ENCODE data around the gene ZFYVE28.

The ZFYVE28 gene

GRCh38 chr4:2352729-2353221 is 65.7 kb downstream of the ZFYVE28 start:
- TF ChIP-seq ZNF274 (IDR thresholded peaks at IDR 0.05; ENCODE audit: low read depth, low read length) (no peak), YY1 (IDR thresholded peaks at IDR 0.05; ENCODE audit: insufficient read depth, insufficient read length) (no peak), SUZ12 (IDR thresholded peaks at IDR 0.05; ENCODE audit: extremely low read depth, insufficient read depth, insufficient read length) (no peak)
- Histone ChIP-seq H3K9ac (ENCODE audit: insufficient read length, low read depth) (no peak overlapping the region), H3K27me3 (ENCODE audit: insufficient read depth, insufficient read length) (no peaks in the 10 kb centered on the region), H3K9me3 (ENCODE audit: insufficient read depth, low read length) (no peaks in the 10 kb centered on the region), H3K4me1 (ENCODE audit: insufficient read depth, insufficient read length) (peaks cover 15% of the 10 kb centered on the region), H3K4me3 (ENCODE audit: insufficient read length, low read depth) (no peak overlapping the region), H3K36me3 (ENCODE audit: insufficient read depth, insufficient read length, low read length) (no peaks in the 10 kb centered on the region)
- no peak for DNase-seq (ENCODE audit: low read depth, low spot score)

GRCh38 chr4:2352171-2352570 is 66.3 kb downstream of the ZFYVE28 start:
- H3K4me3 ChIP-seq (ENCODE audit: insufficient read length, low read depth), result no peak overlapping the region
- H3K4me1 ChIP-seq (ENCODE audit: insufficient read depth, insufficient read length), result peaks cover 11% of the 10 kb centered on the region
- no peak for TF ChIP-seq SUZ12 (IDR thresholded peaks at IDR 0.05; ENCODE audit: extremely low read depth, insufficient read depth, insufficient read length)
- H3K27me3 ChIP-seq (ENCODE audit: insufficient read depth, insufficient read length), result no peaks in the 10 kb centered on the region
- no peaks in the 10 kb centered on the region for H3K36me3 ChIP-seq (ENCODE audit: insufficient read depth, insufficient read length, low read length)
- no peak for DNase-seq (ENCODE audit: low read depth, low spot score)
- no peak overlapping the region for H3K9ac ChIP-seq (ENCODE audit: insufficient read length, low read depth)
- H3K9me3 ChIP-seq (ENCODE audit: insufficient read depth, low read length), result no peaks in the 10 kb centered on the region

- Histone ChIP-seq H3K9ac (ENCODE audit: insufficient read length, low read depth) (no peak overlapping the region), H3K9me3 (ENCODE audit: insufficient read depth, low read length) (no peaks in the 10 kb centered on the region), H3K4me3 (ENCODE audit: insufficient read length, low read depth) (no peak overlapping the region), H3K27me3 (ENCODE audit: insufficient read depth, insufficient read length) (no peaks in the 10 kb centered on the region), H3K4me1 (ENCODE audit: insufficient read depth, insufficient read length) (peaks cover 8% of the 10 kb centered on the region), H3K36me3 (ENCODE audit: insufficient read depth, insufficient read length, low read length) (no peaks in the 10 kb centered on the region)
- TF ChIP-seq SUZ12 (IDR thresholded peaks at IDR 0.05; ENCODE audit: extremely low read depth, insufficient read depth, insufficient read length) (no peak), YY1 (IDR thresholded peaks at IDR 0.05; ENCODE audit: insufficient read depth, insufficient read length) (no peak), ZNF274 (IDR thresholded peaks at IDR 0.05; ENCODE audit: low read depth, low read length) (no peak)
- DNase-seq (ENCODE audit: low read depth, low spot score), result no peak
Measured at GRCh38 chr4:2350982-2351381, 67.5 kb downstream of the ZFYVE28 start.

- no peak for DNase-seq (ENCODE audit: low read depth, low spot score)
- TF ChIP-seq YY1 (IDR thresholded peaks at IDR 0.05; ENCODE audit: insufficient read depth, insufficient read length), result no peak
- no peak for TF ChIP-seq ZNF274 (IDR thresholded peaks at IDR 0.05; ENCODE audit: low read depth, low read length)
- no peak for TF ChIP-seq SUZ12 (IDR thresholded peaks at IDR 0.05; ENCODE audit: extremely low read depth, insufficient read depth, insufficient read length)
- no peaks in the 10 kb centered on the region for H3K27me3 ChIP-seq (ENCODE audit: insufficient read depth, insufficient read length)
Measured at GRCh38 chr4:2348786-2349185, 69.7 kb downstream of the ZFYVE28 start.

GRCh38 chr4:2347190-2347589 is 71.3 kb downstream of the ZFYVE28 start:
- no peaks in the 10 kb centered on the region for H3K36me3 ChIP-seq (ENCODE audit: insufficient read depth, insufficient read length, low read length)
- no peak for DNase-seq (ENCODE audit: low read depth, low spot score)
- no peaks in the 10 kb centered on the region for H3K4me1 ChIP-seq (ENCODE audit: insufficient read depth, insufficient read length)
- H3K27me3 ChIP-seq (ENCODE audit: insufficient read depth, insufficient read length), result no peaks in the 10 kb centered on the region
- no peak overlapping the region for H3K9ac ChIP-seq (ENCODE audit: insufficient read length, low read depth)
- H3K9me3 ChIP-seq (ENCODE audit: insufficient read depth, low read length), result no peaks in the 10 kb centered on the region
- no peak for TF ChIP-seq ZNF274 (IDR thresholded peaks at IDR 0.05; ENCODE audit: low read depth, low read length)
- H3K4me3 ChIP-seq (ENCODE audit: insufficient read length, low read depth), result no peak overlapping the region

More at GRCh38 chr4:2348786-2349185, 69.7 kb downstream of the ZFYVE28 start:
- Histone ChIP-seq H3K4me1 (ENCODE audit: insufficient read depth, insufficient read length) (peaks cover 6% of the 10 kb centered on the region), H3K9me3 (ENCODE audit: insufficient read depth, low read length) (no peaks in the 10 kb centered on the region), H3K36me3 (ENCODE audit: insufficient read depth, insufficient read length, low read length) (no peaks in the 10 kb centered on the region), H3K9ac (ENCODE audit: insufficient read length, low read depth) (no peak overlapping the region), H3K4me3 (ENCODE audit: insufficient read length, low read depth) (no peak overlapping the region)

GRCh38 chr4:2343476-2343875 is 75.0 kb downstream of the ZFYVE28 start:
- Histone ChIP-seq H3K36me3 (ENCODE audit: insufficient read depth, insufficient read length, low read length) (no peaks in the 10 kb centered on the region), H3K9me3 (ENCODE audit: insufficient read depth, low read length) (no peaks in the 10 kb centered on the region), H3K9ac (ENCODE audit: insufficient read length, low read depth) (no peak overlapping the region), H3K27me3 (ENCODE audit: insufficient read depth, insufficient read length) (no peaks in the 10 kb centered on the region), H3K4me3 (ENCODE audit: insufficient read length, low read depth) (no peak overlapping the region), H3K4me1 (ENCODE audit: insufficient read depth, insufficient read length) (no peaks in the 10 kb centered on the region)
- DNase-seq (ENCODE audit: low read depth, low spot score), result no peak
- TF ChIP-seq YY1 (IDR thresholded peaks at IDR 0.05; ENCODE audit: insufficient read depth, insufficient read length) (no peak), ZNF274 (IDR thresholded peaks at IDR 0.05; ENCODE audit: low read depth, low read length) (no peak), SUZ12 (IDR thresholded peaks at IDR 0.05; ENCODE audit: extremely low read depth, insufficient read depth, insufficient read length) (no peak)

GRCh38 chr4:2341911-2342652 is 76.4 kb downstream of the ZFYVE28 start:
- TF ChIP-seq YY1 (IDR thresholded peaks at IDR 0.05; ENCODE audit: insufficient read depth, insufficient read length), result no peak
- TF ChIP-seq SUZ12 (IDR thresholded peaks at IDR 0.05; ENCODE audit: extremely low read depth, insufficient read depth, insufficient read length), result no peak
- no peak for TF ChIP-seq ZNF274 (IDR thresholded peaks at IDR 0.05; ENCODE audit: low read depth, low read length)
- no peak for DNase-seq (ENCODE audit: low read depth, low spot score)
- H3K36me3 ChIP-seq (ENCODE audit: insufficient read depth, insufficient read length, low read length), result no peaks in the 10 kb centered on the region
- no peaks in the 10 kb centered on the region for H3K27me3 ChIP-seq (ENCODE audit: insufficient read depth, insufficient read length)
- no peaks in the 10 kb centered on the region for H3K4me1 ChIP-seq (ENCODE audit: insufficient read depth, insufficient read length)
- H3K9me3 ChIP-seq (ENCODE audit: insufficient read depth, low read length), result no peaks in the 10 kb centered on the region
- no peak overlapping the region for H3K9ac ChIP-seq (ENCODE audit: insufficient read length, low read depth)
- H3K4me3 ChIP-seq (ENCODE audit: insufficient read length, low read depth), result no peak overlapping the region
